Measurements from ENCODE around the gene JMJD1C. TPM values are rescaled to one million over a fixed set of nuclear protein-coding genes. Genes with fewer than 3 reads are reported as not detected.
A peak's percentile ranks its signal among the peaks of the same experiment; 100 is the strongest.

The JMJD1C gene
- total and polyA plus RNA-seq, 10 of the 15 experiments (the other 5 are each of a cell fraction or from before 2014, with no cell fraction given), result 31.2 to 83.3 (median 49.5) TPM

GRCh38 chr10:63421591-63421990 is 44.2 kb downstream of the JMJD1C start (continued):
- no peak for TF ChIP-seq POU2F2 (IDR thresholded peaks at IDR 0.05; ENCODE audit: borderline replicate concordance, low read depth, low read length)
- 0 out of 2 replicates have a peak, but pooled peaks have one; percentile 45 for TF ChIP-seq CREB1 (IDR thresholded peaks at IDR 0.05; ENCODE audit: low read depth)
- no peak for TF ChIP-seq CREM (IDR thresholded peaks at IDR 0.05; ENCODE audit: low read depth)
- no peak for TF ChIP-seq SP1 (IDR thresholded peaks at IDR 0.05; ENCODE audit: low read depth, low read length)
- TF ChIP-seq, protein P1, sequence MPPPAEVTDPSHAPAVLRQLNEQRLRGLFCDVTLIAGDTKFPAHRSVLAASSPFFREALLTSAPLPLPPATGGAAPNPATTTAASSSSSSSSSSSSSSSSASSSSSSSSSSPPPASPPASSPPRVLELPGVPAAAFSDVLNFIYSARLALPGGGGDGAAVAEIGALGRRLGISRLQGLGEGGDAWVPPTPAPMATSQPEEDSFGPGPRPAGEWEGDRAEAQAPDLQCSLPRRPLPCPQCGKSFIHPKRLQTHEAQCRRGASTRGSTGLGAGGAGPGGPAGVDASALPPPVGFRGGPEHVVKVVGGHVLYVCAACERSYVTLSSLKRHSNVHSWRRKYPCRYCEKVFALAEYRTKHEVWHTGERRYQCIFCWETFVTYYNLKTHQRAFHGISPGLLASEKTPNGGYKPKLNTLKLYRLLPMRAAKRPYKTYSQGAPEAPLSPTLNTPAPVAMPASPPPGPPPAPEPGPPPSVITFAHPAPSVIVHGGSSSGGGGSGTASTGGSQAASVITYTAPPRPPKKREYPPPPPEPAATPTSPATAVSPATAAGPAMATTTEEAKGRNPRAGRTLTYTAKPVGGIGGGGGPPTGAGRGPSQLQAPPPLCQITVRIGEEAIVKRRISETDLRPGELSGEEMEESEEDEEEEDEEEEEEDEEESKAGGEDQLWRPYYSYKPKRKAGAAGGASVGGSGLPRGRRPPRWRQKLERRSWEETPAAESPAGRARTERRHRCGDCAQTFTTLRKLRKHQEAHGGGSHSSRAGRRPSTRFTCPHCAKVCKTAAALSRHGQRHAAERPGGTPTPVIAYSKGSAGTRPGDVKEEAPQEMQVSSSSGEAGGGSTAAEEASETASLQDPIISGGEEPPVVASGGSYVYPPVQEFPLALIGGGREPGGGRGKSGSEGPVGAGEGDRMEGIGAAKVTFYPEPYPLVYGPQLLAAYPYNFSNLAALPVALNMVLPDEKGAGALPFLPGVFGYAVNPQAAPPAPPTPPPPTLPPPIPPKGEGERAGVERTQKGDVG (CRISPR knock-in tag; IDR thresholded peaks at IDR 0.05), result no peak
- TF ChIP-seq, protein P2, sequence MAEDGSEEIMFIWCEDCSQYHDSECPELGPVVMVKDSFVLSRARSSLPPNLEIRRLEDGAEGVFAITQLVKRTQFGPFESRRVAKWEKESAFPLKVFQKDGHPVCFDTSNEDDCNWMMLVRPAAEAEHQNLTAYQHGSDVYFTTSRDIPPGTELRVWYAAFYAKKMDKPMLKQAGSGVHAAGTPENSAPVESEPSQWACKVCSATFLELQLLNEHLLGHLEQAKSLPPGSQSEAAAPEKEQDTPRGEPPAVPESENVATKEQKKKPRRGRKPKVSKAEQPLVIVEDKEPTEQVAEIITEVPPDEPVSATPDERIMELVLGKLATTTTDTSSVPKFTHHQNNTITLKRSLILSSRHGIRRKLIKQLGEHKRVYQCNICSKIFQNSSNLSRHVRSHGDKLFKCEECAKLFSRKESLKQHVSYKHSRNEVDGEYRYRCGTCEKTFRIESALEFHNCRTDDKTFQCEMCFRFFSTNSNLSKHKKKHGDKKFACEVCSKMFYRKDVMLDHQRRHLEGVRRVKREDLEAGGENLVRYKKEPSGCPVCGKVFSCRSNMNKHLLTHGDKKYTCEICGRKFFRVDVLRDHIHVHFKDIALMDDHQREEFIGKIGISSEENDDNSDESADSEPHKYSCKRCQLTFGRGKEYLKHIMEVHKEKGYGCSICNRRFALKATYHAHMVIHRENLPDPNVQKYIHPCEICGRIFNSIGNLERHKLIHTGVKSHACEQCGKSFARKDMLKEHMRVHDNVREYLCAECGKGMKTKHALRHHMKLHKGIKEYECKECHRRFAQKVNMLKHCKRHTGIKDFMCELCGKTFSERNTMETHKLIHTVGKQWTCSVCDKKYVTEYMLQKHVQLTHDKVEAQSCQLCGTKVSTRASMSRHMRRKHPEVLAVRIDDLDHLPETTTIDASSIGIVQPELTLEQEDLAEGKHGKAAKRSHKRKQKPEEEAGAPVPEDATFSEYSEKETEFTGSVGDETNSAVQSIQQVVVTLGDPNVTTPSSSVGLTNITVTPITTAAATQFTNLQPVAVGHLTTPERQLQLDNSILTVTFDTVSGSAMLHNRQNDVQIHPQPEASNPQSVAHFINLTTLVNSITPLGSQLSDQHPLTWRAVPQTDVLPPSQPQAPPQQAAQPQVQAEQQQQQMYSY (CRISPR knock-in tag; IDR thresholded peaks at IDR 0.05), result no peak
- TF ChIP-seq JUND (IDR thresholded peaks at IDR 0.05; ENCODE audit: low read depth, low read length), result no peak
- no peak for TF ChIP-seq BRCA1 (IDR thresholded peaks at IDR 0.05; ENCODE audit: low read depth, low read length)
- TF ChIP-seq, protein P3, sequence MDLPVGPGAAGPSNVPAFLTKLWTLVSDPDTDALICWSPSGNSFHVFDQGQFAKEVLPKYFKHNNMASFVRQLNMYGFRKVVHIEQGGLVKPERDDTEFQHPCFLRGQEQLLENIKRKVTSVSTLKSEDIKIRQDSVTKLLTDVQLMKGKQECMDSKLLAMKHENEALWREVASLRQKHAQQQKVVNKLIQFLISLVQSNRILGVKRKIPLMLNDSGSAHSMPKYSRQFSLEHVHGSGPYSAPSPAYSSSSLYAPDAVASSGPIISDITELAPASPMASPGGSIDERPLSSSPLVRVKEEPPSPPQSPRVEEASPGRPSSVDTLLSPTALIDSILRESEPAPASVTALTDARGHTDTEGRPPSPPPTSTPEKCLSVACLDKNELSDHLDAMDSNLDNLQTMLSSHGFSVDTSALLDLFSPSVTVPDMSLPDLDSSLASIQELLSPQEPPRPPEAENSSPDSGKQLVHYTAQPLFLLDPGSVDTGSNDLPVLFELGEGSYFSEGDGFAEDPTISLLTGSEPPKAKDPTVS (IDR thresholded peaks at IDR 0.05; ENCODE audit: low read depth, low read length), result no peak
- no peak for TF ChIP-seq NR2C1 (IDR thresholded peaks at IDR 0.05)
- peak; percentile 67; the same call in 1 of the 2 replicates for TF ChIP-seq MXI1 (IDR thresholded peaks at IDR 0.05; ENCODE audit: low read depth, low read length)
- TF ChIP-seq NFXL1 (IDR thresholded peaks at IDR 0.05; ENCODE audit: borderline replicate concordance), result no peak
- TF ChIP-seq ZNF384 (IDR thresholded peaks at IDR 0.05; ENCODE audit: borderline replicate concordance, low read depth, low read length), result no peak
- TF ChIP-seq ZNF217 (IDR thresholded peaks at IDR 0.05), result no peak
- no peak for TF ChIP-seq STAT1 (conservative IDR thresholded peaks at IDR 0.05)
- peak; percentile 35 for TF ChIP-seq MEF2B (IDR thresholded peaks at IDR 0.05; ENCODE audit: partially characterized antibody, poor library complexity, severe bottlenecking)
- TF ChIP-seq GATAD2B (conservative IDR thresholded peaks at IDR 0.05; ENCODE audit: low read depth), result no peak
- no peak for TF ChIP-seq GABPA (IDR thresholded peaks at IDR 0.05; ENCODE audit: low read depth)
- TF ChIP-seq BCL11A (IDR thresholded peaks at IDR 0.05; ENCODE audit: low read depth, low read length), result no peak
- 0 out of 2 replicates have a peak, but pooled peaks have one; percentile 27 for TF ChIP-seq MEF2A (IDR thresholded peaks at IDR 0.05; ENCODE audit: insufficient read depth, low read depth, low read length)
- TF ChIP-seq, protein P4, sequence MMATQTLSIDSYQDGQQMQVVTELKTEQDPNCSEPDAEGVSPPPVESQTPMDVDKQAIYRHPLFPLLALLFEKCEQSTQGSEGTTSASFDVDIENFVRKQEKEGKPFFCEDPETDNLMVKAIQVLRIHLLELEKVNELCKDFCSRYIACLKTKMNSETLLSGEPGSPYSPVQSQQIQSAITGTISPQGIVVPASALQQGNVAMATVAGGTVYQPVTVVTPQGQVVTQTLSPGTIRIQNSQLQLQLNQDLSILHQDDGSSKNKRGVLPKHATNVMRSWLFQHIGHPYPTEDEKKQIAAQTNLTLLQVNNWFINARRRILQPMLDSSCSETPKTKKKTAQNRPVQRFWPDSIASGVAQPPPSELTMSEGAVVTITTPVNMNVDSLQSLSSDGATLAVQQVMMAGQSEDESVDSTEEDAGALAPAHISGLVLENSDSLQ (IDR thresholded peaks at IDR 0.05), result peak; percentile 68

Measured in GM12878 (cell line).